CD4-positive, alpha-beta T cell treated with Interleukin-21 for 1 hour (primary cell): ENCODE results near the gene FBXW11.

Experiments used
- DNase-seq: peaks from one replicate; pipeline ENCODE4 v3.0.0-alpha.2; 2020

FBXW11 gene

DNA sequence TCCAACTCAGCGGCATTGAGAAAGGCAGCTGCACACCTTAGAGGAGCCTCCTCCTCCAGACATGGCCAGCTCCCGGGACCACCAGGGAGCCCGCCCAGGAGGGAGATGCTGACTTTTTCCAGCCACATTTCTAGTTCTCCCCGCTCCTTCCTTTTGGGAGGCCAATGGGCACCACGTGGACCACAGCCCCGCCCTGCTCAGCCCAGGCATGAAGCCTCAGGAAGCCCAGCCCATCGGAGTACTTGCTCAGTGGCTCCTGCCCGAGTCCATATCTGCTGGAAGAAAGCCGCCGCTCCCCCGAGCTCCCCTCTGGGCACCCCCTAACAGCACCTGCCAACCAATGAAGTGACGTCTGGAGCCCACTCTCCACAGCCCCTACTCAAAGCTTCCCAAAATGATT is 168.4 kb downstream of the FBXW11 start:
- no peak for DNase-seq

- no peak for DNase-seq
These were observed 168.9 kb downstream of the FBXW11 start for GRCh38 chr5:171837522-171837921.

DNA sequence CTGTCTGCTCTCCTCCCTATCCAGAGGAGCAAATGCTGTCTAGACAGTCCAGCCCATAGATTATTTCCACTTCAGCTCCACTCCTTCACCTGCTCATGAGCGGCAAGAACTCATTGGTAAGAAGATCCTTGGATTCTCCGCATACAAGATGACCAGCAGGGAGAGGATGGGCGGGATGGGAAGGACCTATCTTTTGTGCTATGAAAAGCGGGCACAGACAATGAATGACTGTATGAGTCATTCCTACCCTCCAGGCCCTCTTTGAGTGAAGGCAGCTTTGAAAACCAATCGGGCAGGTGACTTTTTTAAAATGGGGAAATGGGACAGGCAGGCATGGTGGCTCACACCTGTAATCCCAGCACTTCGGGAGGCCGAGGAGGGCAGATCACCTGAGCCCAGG is 171.4 kb downstream of the FBXW11 start:
- DNase-seq: no peak

DNA sequence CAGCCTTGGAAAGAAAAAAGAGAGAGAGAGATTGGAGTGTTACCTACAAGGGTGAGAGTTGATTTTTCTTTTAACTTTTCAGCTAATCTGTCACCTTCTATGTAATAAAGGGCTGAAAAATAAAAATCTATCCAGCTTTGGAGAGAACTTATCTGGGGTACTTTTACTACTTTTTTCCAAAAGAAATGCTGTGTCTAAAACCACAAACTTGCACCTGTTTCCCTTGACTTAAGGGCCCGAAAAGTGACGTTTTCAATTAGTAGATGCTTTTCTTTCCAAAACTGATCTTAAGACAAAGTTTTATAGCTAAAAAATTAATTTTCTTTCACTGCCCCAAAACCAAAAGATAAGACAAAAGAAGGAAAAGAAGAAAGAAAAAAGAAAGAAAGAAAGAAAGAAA is 172.0 kb downstream of the FBXW11 start:
- DNase-seq: no peak

- DNase-seq: no peak
These were observed 173.7 kb downstream of the FBXW11 start for GRCh38 chr5:171832775-171833174.

- DNase-seq: no peak
These were observed 175.8 kb downstream of the FBXW11 start for GRCh38 chr5:171830686-171831085.

DNA sequence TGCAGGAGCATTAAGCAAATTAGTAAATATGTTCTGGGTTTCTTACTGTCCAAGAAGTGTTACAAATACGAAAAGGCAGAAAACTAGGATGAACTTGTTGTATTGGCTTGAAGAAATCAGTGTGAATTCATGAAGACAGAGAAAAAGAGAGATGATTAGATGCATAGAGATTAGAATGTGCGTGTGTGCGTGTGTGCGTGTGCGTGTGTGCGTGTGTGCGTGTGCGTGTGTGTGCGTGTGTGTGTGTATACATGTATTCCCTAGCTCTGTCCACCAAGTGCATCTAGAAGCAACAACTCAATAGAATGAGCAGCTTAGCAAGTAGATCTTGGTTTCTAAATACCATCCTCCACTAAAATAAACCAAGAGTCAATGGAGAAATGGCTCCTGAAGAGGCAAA is 179.3 kb downstream of the FBXW11 start:
- DNase-seq: no peak

DNA sequence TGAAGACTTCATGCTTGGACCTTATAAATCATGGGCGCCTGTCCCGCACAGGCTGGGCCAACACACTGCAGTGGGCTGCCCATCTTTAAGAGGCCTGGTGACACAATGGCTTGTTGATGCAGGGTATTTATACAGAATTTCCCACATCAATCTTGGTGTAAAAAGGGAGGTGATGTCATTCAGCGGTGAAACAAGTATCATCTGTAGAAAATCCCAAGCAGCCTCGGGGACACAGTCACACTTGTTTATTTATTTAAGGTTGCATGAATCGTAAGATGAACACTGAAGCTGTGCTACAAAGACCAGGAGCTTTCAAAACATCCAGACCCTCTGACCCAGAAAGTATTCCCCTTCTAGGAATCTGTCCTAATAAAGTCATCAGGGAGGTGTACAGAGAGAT is 180.3 kb downstream of the FBXW11 start:
- no peak for DNase-seq

DNA sequence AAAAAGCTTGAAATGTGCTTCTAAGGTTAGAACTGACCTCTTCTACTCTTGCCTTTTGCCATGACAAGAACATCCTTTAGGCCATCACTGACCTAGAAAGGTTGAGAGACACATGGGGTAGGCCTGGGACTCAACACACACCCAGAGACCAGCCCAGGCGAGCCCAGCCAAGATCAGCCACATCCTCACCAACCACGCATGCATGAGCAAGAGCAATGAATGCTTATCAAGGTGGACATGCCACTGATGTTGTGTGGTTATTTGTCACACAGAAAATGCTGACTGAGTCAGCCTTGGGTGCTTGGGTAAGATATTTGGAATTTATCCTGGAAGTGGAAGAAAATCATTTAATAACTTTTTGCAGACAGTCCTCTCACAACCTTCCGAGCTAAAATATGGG is 181.4 kb downstream of the FBXW11 start:
- no peak for DNase-seq

- DNase-seq: no peak
These were observed 183.2 kb downstream of the FBXW11 start for GRCh38 chr5:171823269-171823668.

DNA sequence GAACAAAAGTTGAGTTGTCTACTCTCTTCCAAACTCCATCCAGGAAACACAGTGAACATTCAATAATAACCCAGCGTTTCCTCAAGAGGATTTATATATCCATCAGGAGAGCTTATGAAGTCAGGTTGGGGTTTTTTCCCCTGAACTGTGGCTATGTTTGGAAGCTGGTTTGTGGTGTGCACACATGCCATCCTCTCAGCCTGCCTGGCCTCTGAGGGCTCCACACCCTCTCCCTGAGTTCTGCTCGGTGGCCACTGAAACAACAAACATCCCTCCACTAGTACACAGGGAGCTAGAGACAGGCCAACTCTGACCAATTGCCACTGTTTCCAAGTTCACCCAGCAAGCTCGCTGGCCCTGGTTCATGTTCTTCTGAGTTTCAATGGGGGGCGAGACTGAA is 185.2 kb downstream of the FBXW11 start:
- DNase-seq: no peak

DNA sequence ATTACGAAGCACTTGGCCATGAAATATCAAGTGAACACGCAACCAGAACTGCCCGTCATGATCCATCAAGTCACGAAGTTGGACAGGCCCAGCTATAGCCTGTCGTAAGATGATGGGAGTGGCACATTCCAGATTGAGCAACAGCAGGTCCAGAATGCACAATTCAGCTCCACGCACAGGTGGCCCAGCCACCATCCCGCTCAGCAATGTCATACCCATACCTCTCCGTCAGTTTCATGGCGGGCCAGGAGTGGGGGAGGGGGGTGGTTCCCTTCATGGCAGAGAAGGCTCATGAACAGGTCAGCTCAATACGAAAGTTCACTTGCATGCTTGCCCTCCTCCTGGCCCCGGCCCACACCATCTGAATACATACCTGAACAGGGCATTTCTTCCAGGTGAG is 185.9 kb downstream of the FBXW11 start:
- no peak for DNase-seq

- no peak for DNase-seq
These were observed 189.8 kb downstream of the FBXW11 start for GRCh38 chr5:171816666-171817065.

GRCh38 chr5:171813813-171814490 is 192.5 kb downstream of the FBXW11 start:
- no peak for DNase-seq

GRCh38 chr5:171813270-171813669 is 193.2 kb downstream of the FBXW11 start:
- no peak for DNase-seq
